HL-60/S4 (cell line): ENCODE results near the gene NDUFS2.
"Not testable (repeated sequence)": the region's sequence is repeated elsewhere in the genome, so short reads cannot be mapped to it uniquely, and the experiment has no call there.

Experiments
- in situ Hi-C: fragments of 300-500 bp; cut with MboI; formaldehyde crosslinking; loops from 2 replicates; pipeline ENCODE4 v1.14.3; 2022; ENCODE audit warnings: low sequenced_read_pairs

The NDUFS2 gene

DNA sequence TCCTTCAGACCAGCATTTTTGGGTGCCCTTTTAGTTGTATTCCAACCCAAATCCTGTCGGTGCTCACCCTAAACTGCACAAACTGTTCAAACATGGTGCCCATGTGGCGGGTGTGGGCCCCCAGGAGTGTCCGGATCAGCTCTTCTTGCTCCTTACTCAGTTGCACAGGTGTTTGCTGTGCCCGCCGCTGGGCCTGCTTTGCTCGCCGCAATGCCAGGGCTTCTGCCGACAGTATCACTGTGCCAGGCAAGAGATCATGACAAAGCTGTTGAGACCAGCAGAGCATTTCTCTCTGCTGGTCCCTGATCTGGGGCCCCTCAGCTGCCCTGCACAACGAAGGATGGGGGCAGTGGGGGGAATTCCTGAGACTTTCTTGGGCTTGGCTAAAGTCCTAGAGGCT is 30.9 kb downstream of the NDUFS2 start:
- in situ Hi-C loops, result no loop called here

DNA sequence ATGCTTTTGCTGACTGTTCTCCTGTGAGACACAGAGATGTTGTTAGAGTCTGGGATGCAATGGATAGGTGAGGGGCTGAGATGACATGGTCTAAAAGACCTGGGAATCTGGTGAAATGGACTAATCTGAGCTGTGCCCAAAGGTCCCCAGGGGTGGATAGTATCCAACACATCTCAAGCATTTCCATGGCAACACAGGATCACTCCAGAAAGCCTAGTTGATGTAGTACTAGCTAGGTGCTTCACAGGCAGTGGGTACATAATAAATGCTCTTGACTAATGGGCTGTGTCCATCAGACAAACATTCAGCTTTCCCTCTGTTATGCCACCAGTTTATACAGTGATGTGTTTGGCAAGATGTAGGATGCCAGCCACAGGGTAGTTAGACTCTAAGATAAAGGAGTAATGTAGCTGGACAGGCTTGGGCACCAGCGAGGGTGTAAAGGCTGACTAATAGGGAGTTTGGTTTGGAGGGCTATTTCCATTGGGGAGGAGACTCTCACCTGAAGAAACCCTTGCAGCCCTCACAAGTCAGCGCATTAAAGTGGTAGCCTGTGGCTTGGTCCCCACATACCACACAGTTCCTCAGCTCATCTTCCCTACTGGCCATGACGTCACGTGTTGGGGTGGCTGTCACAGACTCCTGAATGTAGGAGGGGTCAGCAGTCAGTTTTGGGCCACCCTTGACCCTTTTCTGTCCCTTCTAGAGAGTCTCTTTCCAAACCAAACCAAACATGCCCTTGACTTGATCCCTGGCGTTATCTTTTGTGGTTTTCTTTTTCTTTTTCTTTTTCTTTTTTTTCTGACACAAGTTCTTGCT is 34.0 kb downstream of the NDUFS2 start:
- in situ Hi-C loops, result no loop called here

DNA sequence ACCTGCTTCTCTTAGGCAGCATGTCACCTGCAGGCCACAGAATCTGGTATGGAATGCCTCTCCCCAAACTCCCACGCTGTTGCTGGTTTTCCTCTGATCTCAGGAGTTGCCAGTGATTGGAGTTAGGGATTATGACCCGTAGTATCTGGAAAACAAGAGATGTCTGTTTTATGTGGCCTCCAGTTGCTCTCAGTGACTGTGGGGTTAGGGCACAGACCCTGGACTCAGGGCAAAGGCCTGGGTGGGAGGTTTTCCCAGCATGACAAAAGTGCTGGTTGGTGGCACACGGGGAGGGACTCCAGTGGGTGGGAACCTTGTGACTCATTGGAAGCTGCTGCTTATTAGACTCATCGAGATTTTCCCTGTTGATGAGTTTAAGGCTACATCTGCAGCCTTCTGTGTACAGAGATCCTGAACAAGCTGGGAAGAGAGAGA is 35.9 kb downstream of the NDUFS2 start, which contains the start of gene NR1I3:
NR1I3 (minus strand) TSS at position 165 of the 435 bp plus-strand sequence. CDS start 1,638 bp downstream, outside the sequence.
- in situ Hi-C loops, result no loop called here

DNA sequence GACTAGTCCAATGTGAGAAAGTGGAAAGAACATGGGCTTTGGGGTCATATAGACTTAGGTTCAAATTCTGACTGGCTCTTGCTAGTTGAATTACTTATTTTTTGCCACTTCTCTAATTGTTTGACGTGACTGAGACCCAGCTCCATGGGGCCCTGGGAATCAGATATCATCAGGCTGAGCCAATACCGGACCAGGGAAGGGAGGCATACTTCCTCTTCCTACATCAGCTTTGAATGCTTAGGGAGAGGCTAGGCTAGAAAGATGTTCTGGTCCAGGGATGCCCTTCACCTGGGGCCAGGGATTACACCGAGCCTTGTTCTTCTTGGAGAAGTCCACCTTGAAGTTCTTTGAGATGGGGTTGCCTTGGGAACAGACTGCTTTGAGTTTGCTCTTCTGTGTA is 39.5 kb downstream of the NDUFS2 start:
- in situ Hi-C loops, result no loop called here

DNA sequence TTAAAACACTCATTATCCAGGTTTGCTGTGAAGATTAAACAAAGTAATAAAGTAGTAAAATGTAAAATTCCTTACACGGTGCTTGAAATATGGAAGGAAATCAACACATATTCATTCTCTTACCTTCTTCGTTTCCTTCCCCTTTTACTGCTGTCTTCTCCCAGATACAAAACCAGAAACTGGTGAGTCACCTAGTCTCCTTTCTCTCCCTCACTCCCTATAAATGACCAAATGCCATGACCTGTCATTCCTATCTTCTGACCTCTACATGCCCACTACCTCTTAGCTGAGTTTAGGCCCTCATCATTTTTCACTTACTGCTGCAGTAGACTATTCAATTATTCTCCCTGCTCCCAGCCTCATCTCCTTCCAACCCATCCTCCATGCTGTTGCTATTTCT is 40.1 kb downstream of the NDUFS2 start:
- in situ Hi-C loops, result no loop called here

DNA sequence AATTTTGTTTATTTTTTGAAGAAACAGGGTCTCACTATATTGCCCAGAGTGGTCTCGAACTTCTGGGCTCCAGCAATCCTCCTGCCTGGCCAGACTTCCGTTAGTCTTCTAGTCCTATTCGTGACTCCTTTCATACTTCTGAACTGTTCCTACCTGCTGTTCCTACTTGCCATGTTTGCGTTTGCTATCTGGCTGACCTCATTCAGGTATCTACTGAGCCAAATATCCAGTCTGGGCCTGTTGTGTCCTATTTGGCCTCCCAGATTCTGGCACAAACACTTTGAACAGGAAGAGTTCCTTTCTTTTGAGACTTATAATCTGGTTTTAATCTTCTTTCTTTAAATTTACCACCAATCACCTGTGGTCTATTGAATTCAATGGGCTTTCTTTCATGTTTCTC is 42.7 kb downstream of the NDUFS2 start:
- in situ Hi-C loops, result no loop called here

DNA sequence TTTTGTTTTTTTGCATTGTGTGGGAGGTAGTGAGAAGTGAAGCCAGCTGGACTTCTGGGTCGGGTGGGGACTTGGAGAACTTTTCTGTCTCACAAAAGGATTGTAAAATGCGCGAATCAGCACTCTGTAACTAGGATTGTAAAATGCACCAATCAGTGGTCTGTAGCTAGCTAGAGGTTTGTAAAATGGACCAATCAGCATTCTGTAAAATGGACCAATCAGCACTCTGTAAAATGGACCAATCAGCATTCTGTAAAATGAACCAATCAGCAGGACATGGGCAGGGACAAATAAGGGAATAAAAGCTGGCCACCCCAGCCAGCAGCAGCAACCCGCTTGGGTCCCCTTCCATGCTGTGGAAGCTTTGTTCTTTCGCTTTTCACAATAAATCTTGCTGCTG is 47.9 kb downstream of the NDUFS2 start:
- in situ Hi-C loops, result not testable (repeated sequence)

DNA sequence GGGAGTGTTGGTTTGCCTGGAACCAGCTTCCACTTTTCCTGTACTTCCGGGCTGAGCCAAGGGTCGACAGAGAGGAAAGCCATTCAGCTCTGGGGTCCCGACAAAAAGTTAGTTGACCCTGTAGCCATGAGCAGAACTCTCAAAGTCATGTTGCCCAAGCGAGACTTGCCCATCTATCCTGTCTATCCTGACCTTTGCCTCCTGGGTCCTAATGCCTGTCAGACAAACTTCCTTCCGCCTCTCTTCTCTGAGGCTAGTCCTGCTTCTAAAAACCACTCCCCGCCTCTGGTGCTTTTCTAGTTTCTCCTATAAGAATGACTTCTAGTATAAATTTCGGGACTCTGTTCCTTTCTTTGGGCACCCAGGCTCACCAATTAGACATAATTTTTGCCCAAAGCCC is 48.7 kb downstream of the NDUFS2 start:
- in situ Hi-C loops, result no loop called here

DNA sequence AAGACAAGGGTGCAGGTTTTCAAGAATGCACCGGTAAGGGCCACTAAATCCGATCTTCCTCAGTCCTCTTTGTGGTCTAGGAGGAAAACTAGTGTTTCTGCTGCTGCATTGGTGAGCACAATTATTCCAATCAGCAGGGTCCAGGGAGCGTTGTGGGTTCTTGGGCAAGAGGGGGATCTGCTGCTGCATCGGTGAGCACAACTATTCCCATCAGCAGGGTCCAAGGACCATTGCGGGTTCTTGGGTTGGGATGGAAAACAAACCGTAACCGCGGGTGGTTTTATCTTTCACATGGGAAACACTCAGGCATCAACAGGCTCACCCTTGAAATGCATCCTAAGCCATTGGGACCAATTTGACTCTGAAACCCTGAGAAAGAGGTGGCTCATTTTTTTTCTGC is 49.4 kb downstream of the NDUFS2 start:
- in situ Hi-C loops, result no loop called here

DNA sequence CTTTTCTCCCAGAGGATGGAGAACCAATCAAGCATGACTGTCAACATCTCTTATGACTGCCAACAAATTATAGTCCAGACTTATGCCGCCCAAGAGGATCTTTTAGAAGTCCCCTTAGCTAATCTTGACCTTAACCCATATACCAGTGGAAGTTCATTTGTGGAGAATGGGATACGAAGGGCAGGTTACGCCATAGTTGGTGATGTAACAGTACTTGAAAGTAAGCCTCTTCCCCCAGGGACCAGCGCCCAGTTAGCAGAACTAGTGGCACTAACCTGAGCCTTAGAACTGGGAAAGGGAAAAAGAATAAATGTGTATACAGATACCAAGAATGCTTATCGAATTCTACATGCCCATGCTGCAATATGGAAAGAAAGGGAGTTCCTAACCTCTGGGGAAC is 53.1 kb downstream of the NDUFS2 start:
- in situ Hi-C loops, result not testable (repeated sequence)

DNA sequence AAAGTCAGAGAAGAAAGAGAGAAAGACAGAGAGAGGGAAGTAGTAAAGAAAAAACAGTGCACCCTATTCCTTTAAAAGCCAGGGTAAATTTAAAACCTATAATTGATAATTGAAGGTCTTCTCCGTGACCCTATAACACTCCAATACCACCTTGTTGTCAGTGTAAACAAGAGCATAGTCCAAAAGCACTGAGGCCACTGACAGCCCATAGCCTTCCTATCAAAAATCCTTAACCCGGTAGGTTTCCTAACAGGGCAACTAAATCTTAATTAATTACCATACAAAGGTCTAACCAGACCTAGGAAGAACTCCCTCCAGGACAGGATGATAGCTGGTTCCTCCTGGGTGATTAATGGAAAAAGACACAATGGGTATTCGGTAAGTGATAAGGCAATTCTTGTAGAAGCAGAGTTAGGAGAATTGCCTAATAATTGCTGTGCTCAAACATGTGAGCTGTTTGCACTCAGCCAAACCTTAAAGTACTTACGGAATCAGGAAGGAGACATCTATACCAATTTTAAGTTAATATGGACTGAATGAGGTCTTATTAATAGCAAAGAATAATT is 53.9 kb downstream of the NDUFS2 start:
- in situ Hi-C loops, result not testable (repeated sequence)

DNA sequence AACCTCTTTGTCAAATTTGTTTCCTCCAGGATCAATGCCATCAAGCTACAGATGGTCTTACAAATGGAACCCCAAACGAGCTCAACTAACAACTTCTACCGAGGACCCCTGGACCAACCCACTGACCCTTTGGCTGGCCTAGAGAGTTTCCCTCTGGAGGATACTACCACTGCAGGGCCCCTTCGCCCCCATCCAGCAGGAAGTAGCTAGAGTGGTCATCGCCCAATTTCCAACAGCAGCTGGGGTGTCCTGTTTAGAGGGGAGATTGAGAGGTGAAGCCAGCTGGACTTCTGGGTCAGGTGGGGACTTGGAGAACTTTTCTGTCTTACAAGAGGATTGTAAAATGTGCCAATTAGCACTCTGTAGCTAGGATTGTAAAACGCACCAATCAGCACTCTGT is 54.9 kb downstream of the NDUFS2 start:
- in situ Hi-C loops, result not testable (repeated sequence)

DNA sequence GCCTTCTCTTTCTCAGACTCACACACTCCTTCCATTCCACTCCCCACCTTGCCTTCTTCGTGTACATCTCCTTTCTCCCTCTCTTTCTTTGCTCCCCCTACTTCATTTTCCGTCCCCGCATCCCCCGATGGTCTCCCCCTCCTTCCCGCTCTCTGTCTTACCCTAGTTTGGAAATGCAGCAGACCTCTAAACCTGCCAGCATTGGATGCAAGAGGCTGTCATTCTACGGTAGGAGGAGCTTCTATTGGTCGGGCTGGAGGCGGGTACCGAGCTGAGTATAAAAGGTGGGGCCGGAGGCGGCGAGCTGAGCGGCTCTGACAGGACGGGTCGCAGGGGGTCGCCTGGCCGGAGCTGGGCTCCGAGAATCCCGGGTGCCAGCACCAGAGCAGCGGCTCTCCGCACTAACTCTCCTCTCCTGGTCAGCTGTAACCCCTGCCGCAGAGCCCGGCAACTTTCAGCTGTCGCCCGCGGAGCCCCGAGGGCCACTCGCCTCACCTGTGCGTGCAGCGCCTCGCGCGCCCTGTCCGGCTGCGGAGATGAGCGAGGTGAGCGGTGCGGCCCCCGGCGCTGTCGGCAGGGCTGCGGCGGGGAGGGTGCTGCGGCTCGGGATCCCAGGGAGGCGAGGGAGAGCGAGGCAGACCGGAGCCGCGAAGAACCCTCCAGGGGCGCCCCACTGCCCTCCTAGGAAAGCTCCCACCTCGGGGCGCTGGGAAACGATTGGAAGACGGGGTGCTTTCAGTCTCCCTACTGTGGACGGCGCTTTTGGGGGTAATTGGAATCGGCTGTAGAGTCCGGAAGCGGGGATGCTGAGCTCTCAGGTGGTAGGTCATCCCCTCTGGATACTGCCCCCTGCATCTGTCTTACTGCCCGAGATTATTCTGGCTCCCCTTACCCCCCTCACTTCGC is 56.5 kb downstream of the NDUFS2 start, which contains the start of gene PCP4L1:
PCP4L1 (plus strand) TSS at position 307 of the 906 bp plus-strand sequence; CDS start at position 537, 230 bp downstream.
- in situ Hi-C loops, result no loop called here

DNA sequence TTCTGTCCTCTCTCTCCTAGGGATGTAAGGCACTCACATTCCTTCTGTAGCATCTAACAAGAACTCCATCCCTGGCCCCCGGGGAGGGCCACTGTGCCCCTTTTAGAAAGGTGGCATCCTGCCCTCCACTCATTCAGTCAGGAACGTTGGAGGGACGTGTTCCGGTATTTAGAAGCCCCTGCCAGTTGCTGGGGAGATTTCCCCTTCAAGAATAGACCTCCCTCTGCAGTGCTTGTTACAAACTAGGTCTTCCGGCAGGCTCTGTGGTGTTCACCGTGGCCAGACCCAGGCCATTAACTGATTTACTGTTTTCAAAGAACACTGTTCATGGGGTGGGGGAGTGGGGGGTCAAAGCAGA is 57.2 kb downstream of the NDUFS2 start:
- in situ Hi-C loops, result no loop called here

DNA sequence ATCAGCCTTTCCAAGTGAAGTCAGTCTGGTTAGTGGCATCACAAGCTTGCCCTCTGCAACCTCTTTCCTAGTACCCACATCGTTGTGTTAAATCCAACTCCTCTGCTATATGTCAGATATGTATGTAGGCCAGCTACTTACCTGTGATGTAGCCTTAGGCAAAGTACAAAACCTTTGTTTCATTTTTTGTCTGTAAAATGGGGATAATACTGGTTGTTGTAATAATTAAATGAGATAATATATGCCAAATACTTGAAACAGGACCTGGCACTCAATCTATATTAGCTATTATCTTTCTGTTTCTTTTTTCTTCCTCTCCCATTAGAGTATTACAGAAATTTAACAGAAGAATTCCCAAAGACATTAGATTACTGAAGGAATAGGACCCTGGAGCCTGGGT is 57.6 kb downstream of the NDUFS2 start:
- in situ Hi-C loops, result no loop called here

DNA sequence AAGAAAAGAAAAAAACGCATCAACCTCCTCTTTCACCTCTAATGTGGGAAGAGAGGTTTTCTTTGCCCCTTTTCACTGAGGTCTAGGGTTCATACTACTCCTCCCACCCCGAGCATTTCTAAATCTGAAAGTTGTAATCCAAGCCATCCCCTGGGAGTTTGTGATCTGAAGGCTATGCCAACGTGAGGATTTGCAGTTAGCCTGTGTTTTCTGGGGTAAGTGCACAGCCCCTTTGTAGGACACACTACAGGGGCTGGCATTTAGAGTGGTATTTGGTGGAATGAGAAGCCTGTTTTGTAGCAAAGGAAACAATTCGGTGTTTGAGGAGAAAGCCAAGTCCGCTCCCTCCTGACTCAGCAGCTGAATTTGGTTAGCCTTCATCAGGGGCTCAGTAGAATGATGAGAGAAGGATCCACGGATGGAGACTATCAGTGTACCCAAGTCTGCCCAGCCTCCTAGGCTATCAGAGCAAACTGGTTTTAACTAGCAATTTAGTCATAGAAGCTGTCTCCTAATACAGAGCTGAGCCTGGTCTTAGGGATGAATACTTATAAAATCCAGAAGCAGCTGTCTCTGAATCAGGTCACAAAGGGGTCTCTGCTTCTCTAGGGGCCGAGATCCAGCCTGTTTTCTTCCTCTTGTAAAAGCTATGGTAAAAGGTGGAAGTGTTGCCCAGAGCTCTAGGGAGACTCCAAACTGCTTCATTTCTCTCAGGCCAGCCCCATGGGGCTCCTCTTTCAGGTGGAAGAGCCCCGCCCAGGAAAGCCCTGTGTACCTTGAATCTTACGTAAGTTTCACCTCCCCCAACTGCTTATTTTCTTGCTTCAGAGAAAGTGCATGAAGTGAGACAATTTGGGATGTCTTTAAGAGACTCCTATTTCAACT is 58.5 kb downstream of the NDUFS2 start:
- in situ Hi-C loops, result no loop called here

DNA sequence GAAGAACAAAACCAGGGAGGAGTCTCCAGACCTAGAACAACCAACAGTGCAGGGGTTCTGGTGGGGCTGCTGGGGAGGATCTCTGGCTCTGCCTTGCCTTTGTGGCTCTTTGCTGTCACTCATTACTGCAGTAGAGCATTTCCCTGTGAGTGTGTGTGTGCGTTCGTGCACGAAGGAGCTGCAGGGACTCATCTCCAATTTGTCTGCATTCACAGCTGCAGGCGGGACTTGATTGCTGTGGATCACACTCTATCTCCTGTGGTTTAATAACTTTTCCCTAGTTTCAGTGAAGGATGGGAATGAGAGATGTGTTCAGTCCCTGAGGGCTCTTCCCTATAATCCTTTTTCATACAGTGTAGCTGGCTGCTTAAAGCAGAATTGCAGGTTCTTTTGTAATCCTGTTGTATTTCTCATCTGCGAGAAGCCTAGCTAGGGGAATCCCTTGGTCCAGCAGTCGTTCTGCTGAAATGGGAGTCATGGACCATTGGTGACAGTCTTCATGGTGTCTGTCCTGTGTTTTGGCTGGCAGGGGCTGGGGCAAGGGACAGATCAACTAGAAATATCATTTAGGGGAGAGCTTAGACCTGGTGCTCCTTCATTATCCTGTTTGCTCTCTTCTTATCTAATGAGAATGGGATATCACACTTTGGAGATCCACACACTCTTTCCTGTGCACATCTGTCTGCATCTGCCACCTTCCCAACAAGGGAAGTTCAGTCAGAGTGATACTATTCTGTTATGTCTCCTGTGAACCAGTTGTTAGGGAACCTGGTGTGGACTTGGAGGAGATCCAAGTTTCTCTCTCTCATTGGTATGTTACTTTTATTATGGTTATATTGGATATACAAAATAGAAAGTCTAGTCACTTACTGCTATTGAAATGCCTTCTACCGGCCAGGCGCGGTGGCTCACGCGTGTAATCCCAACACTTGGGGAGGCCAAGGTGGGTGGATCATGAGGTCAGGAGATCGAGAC is 59.4 kb downstream of the NDUFS2 start:
- in situ Hi-C loops, result no loop called here
